ENCODE data around the gene CASK.
"Not testable (repeated sequence)": the region's sequence is repeated elsewhere in the genome, so short reads cannot be mapped to it uniquely, and the experiment has no call there.

The CASK gene

GRCh38 chrX:41734530-41734929 is 188.8 kb downstream of the CASK start:
- DNase-seq (ENCODE audit: low read depth in 2 of 2, low spot score in 1 of 2), result no peak

GRCh38 chrX:41733939-41734338 is 189.4 kb downstream of the CASK start:
- DNase-seq (ENCODE audit: low read depth in 2 of 2, low spot score in 1 of 2), result no peak

GRCh38 chrX:41732260-41732659 is 191.1 kb downstream of the CASK start:
- no peak for DNase-seq (ENCODE audit: low read depth in 2 of 2, low spot score in 1 of 2)

- DNase-seq (ENCODE audit: low read depth in 2 of 2, low spot score in 1 of 2), result no peak
Observed at GRCh38 chrX:41730081-41730480, 193.3 kb downstream of the CASK start.

GRCh38 chrX:41728125-41728524 is 195.2 kb downstream of the CASK start:
- no peak for DNase-seq (ENCODE audit: low read depth in 2 of 2, low spot score in 1 of 2)

GRCh38 chrX:41723826-41724225 is 199.5 kb downstream of the CASK start, which contains the start of gene GPR82:
Gene GPR82, plus strand, starts transcription at chrX:41724181. Its CDS starts 2,846 bp downstream, at chrX:41727027.
- DNase-seq (ENCODE audit: low read depth in 2 of 2, low spot score in 1 of 2), result no peak

GRCh38 chrX:41722816-41723618 is 200.3 kb downstream of the CASK start:
- DNase-seq (ENCODE audit: low read depth in 2 of 2, low spot score in 1 of 2), result no peak

- DNase-seq (ENCODE audit: low read depth in 2 of 2, low spot score in 1 of 2), result no peak
Observed at GRCh38 chrX:41722214-41722613, 201.1 kb downstream of the CASK start.

GRCh38 chrX:41721590-41721989 is 201.8 kb downstream of the CASK start:
- no peak for DNase-seq (ENCODE audit: low read depth in 2 of 2, low spot score in 1 of 2)

- peak in 1 of 2 donors; percentile 29 for DNase-seq (ENCODE audit: low read depth in 2 of 2, low spot score in 1 of 2)
Observed at GRCh38 chrX:41720125-41720779, 203.1 kb downstream of the CASK start.

- DNase-seq (ENCODE audit: low read depth in 2 of 2, low spot score in 1 of 2), result not testable (repeated sequence)
Observed at GRCh38 chrX:41719610-41720009, 203.7 kb downstream of the CASK start.

GRCh38 chrX:41718481-41719235 is 204.7 kb downstream of the CASK start:
- DNase-seq (ENCODE audit: low read depth in 2 of 2, low spot score in 1 of 2), result no peak

- DNase-seq (ENCODE audit: low read depth in 2 of 2, low spot score in 1 of 2), result no peak
Observed at GRCh38 chrX:41716767-41717473, 206.4 kb downstream of the CASK start.

- no peak for DNase-seq (ENCODE audit: low read depth in 2 of 2, low spot score in 1 of 2)
Observed at GRCh38 chrX:41716222-41716621, 207.1 kb downstream of the CASK start.

GRCh38 chrX:41711021-41711667 is 212.2 kb downstream of the CASK start:
- no peak for DNase-seq (ENCODE audit: low read depth in 2 of 2, low spot score in 1 of 2)

- DNase-seq (ENCODE audit: low read depth in 2 of 2, low spot score in 1 of 2), result no peak
Observed at GRCh38 chrX:41708486-41708885, 214.9 kb downstream of the CASK start.

GRCh38 chrX:41707218-41707617 is 216.1 kb downstream of the CASK start:
- no peak for DNase-seq (ENCODE audit: low read depth in 2 of 2, low spot score in 1 of 2)

- no peak for DNase-seq (ENCODE audit: low read depth in 2 of 2, low spot score in 1 of 2)
Observed at GRCh38 chrX:41705680-41706374, 217.5 kb downstream of the CASK start.

- DNase-seq (ENCODE audit: low read depth in 2 of 2, low spot score in 1 of 2), result no peak
Observed at GRCh38 chrX:41705042-41705441, 218.3 kb downstream of the CASK start.

GRCh38 chrX:41703574-41704029 is 219.8 kb downstream of the CASK start:
- DNase-seq (ENCODE audit: low read depth in 2 of 2, low spot score in 1 of 2), result no peak

Measured in stimulated activated CD8-positive, alpha-beta memory T cell treated with anti-CD3 and anti-CD28 coated beads, Interleukin-4, amount 100 ng/mL, for 1 hour (primary cell).